HEK293 (cell line): Measurements from ENCODE around the gene DGKQ.

ENCODE experiments used
- ELK4 ChIP-seq: IDR thresholded peaks from 2 replicates; pipeline ENCODE4 v1.6.1; 2011; ENCODE audit warnings: mild to moderate bottlenecking, low read depth, low read length, borderline replicate concordance
- MZF1 ChIP-seq: fragments of 450-650 bp; formaldehyde crosslinking; IDR thresholded peaks from 2 replicates; pipeline ENCODE4 v1.5.1; 2017; ENCODE audit warnings: missing biosample characterization, missing genetic modification characterization, borderline replicate concordance
- ZBTB17 ChIP-seq: fragments of 450-650 bp; formaldehyde crosslinking; IDR thresholded peaks from 2 replicates; pipeline ENCODE4 v1.5.1; 2016; ENCODE audit warnings: missing biosample characterization, missing genetic modification characterization
- ZNF121 ChIP-seq: fragments of 450-650 bp; formaldehyde crosslinking; IDR thresholded peaks from 2 replicates; pipeline ENCODE4 v1.5.1; 2016; ENCODE audit warnings: missing biosample characterization, missing genetic modification characterization
- ZNF19 ChIP-seq: fragments of 450-650 bp; formaldehyde crosslinking; IDR thresholded peaks from 2 replicates; pipeline ENCODE4; 2016; ENCODE audit warnings: missing biosample characterization, missing genetic modification characterization, low read depth
- ZNF292 ChIP-seq: fragments of 450-650 bp; formaldehyde crosslinking; IDR thresholded peaks from 2 replicates; pipeline ENCODE4 v1.5.1; 2016; ENCODE audit warnings: low read depth, missing biosample characterization, missing genetic modification characterization, borderline replicate concordance
- ZNF555 ChIP-seq: fragments of 450-650 bp; formaldehyde crosslinking; conservative IDR thresholded peaks from 2 replicates; pipeline ENCODE4 v1.5.1; 2017; ENCODE audit warnings: missing biosample characterization, mild to moderate bottlenecking, missing genetic modification characterization, inconsistent platforms
- ZNF558 ChIP-seq: fragments of 450-650 bp; formaldehyde crosslinking; IDR thresholded peaks from 2 replicates; pipeline ENCODE4 v1.5.1; 2016; ENCODE audit warnings: missing biosample characterization, missing genetic modification characterization
- ZNF701 ChIP-seq: fragments of 450-650 bp; formaldehyde crosslinking; IDR thresholded peaks from 2 replicates; pipeline ENCODE4 v1.5.1; 2016; ENCODE audit warnings: missing biosample characterization, missing genetic modification characterization
- TF ChIP-seq, protein P1 (sequence below): fragments of 450-650 bp; formaldehyde crosslinking; IDR thresholded peaks from 2 replicates; pipeline ENCODE4 v1.5.1; 2016; ENCODE audit warnings: missing biosample characterization, missing genetic modification characterization
- TF ChIP-seq, protein P2 (sequence below): fragments of 450-650 bp; formaldehyde crosslinking; IDR thresholded peaks from 2 replicates; pipeline ENCODE4 v1.5.1; 2016; ENCODE audit warnings: missing biosample characterization, missing genetic modification characterization

GRCh38 chr4:1008840-1009541, 35.6 kb upstream of the DGKQ start:
- TF ChIP-seq ZNF558 (tag by site-specific recombination) (no peak), ZNF19 (tag by site-specific recombination) (no peak), ZNF292 (no peak), ZBTB17 (tag by site-specific recombination) (no peak), ZNF121 (tag by site-specific recombination) (no peak), ELK4 (no peak), ZNF701 (no peak), ZNF555 (no peak), MZF1 (tag by site-specific recombination) (no peak)
- TF ChIP-seq, protein P1, sequence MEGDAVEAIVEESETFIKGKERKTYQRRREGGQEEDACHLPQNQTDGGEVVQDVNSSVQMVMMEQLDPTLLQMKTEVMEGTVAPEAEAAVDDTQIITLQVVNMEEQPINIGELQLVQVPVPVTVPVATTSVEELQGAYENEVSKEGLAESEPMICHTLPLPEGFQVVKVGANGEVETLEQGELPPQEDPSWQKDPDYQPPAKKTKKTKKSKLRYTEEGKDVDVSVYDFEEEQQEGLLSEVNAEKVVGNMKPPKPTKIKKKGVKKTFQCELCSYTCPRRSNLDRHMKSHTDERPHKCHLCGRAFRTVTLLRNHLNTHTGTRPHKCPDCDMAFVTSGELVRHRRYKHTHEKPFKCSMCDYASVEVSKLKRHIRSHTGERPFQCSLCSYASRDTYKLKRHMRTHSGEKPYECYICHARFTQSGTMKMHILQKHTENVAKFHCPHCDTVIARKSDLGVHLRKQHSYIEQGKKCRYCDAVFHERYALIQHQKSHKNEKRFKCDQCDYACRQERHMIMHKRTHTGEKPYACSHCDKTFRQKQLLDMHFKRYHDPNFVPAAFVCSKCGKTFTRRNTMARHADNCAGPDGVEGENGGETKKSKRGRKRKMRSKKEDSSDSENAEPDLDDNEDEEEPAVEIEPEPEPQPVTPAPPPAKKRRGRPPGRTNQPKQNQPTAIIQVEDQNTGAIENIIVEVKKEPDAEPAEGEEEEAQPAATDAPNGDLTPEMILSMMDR (tag by site-specific recombination), result no peak
- TF ChIP-seq, protein P2, sequence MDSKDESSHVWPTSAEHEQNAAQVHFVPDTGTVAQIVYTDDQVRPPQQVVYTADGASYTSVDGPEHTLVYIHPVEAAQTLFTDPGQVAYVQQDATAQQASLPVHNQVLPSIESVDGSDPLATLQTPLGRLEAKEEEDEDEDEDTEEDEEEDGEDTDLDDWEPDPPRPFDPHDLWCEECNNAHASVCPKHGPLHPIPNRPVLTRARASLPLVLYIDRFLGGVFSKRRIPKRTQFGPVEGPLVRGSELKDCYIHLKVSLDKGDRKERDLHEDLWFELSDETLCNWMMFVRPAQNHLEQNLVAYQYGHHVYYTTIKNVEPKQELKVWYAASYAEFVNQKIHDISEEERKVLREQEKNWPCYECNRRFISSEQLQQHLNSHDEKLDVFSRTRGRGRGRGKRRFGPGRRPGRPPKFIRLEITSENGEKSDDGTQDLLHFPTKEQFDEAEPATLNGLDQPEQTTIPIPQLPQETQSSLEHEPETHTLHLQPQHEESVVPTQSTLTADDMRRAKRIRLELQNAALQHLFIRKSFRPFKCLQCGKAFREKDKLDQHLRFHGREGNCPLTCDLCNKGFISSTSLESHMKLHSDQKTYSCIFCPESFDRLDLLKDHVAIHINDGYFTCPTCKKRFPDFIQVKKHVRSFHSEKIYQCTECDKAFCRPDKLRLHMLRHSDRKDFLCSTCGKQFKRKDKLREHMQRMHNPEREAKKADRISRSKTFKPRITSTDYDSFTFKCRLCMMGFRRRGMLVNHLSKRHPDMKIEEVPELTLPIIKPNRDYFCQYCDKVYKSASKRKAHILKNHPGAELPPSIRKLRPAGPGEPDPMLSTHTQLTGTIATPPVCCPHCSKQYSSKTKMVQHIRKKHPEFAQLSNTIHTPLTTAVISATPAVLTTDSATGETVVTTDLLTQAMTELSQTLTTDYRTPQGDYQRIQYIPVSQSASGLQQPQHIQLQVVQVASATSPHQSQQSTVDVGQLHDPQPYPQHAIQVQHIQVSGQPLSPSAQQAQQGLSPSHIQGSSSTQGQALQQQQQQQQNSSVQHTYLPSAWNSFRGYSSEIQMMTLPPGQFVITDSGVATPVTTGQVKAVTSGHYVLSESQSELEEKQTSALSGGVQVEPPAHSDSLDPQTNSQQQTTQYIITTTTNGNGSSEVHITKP (tag by site-specific recombination), result no peak
